ENCODE results near the gene ELANE. TPM values are rescaled to one million over a fixed set of nuclear protein-coding genes. Genes with fewer than 3 reads are reported as not detected.

The ELANE gene
- total RNA-seq = 0.12 and 0.26 TPM in 2 replicates

GRCh38 chr19:852136-853013 lies at the start of gene ELANE:
TSS of gene ELANE (plus strand) at chr19:852303. CDS start at chr19:852329, 26 bp downstream.

GRCh38 chr19:821825-822503 lies 30.1 kb upstream of the ELANE start, which contains the start of gene PLPPR3:
TSS of gene PLPPR3 (minus strand) at chr19:821955. CDS start at chr19:821559, 396 bp downstream.

GRCh38 chr19:827710-828321 lies 24.3 kb upstream of the ELANE start, which contains the start of gene AZU1:
TSS of gene AZU1 (plus strand) at chr19:827837. CDS start at chr19:827847, 10 bp downstream.

GRCh38 chr19:840519-841206 lies 11.4 kb upstream of the ELANE start, which contains the start of gene PRTN3:
TSS of gene PRTN3 (plus strand) at chr19:840999. CDS start at chr19:841009, 10 bp downstream.

GRCh38 chr19:858868-859843 lies 7.1 kb downstream of the ELANE start, which contains the start of gene CFD:
TSS of gene CFD (plus strand) at chr19:859664. CDS start at chr19:859690, 26 bp downstream.

GRCh38 chr19:892894-893689 lies 41.0 kb downstream of the ELANE start, which contains the start of the genes MED16 and RNU6-9:
TSS of gene MED16 (minus strand) at chr19:893187. CDS start at chr19:891131, 2,056 bp downstream.
TSS of gene RNU6-9 (plus strand) at chr19:893484.

Other genes with a start within 250 kb of the ELANE start
- gene POLRMT, start 218.8 kb upstream of the ELANE start, total RNA-seq = 15.5 and 18.5 TPM in 2 replicates
- 0.06 and 0.26 TPM in 2 replicates for gene FGF22, start 212.4 kb upstream of the ELANE start, total RNA-seq
- 10.1 and 16.8 TPM in 2 replicates for gene RNF126, start 189.1 kb upstream of the ELANE start, total RNA-seq
- 16.1 and 18.4 TPM in 2 replicates for gene FSTL3, start 175.9 kb upstream of the ELANE start, total RNA-seq
- not detected in 2 replicates for gene PRSS57, start 156.9 kb upstream of the ELANE start, total RNA-seq
- 2.1 and 5.8 TPM in 2 replicates for gene PALM, start 143.4 kb upstream of the ELANE start, total RNA-seq
- under 0.01 TPM in 1 of 2 replicates, not detected in the other for gene MISP, start 101.2 kb upstream of the ELANE start, total RNA-seq
- 71.4 and 77.9 TPM in 2 replicates for gene PTBP1, start 54.9 kb upstream of the ELANE start, total RNA-seq
- gene PLPPR3, start 30.3 kb upstream of the ELANE start, total RNA-seq = not detected in 2 replicates
- gene AZU1, start 24.5 kb upstream of the ELANE start, total RNA-seq = not detected in 2 replicates
- gene PRTN3, start 11.3 kb upstream of the ELANE start, total RNA-seq = not detected in 2 replicates
- gene CFD, start 7.4 kb downstream of the ELANE start, total RNA-seq = 0.19 and 0.79 TPM in 2 replicates
- gene MED16, start 40.9 kb downstream of the ELANE start, total RNA-seq = 20.1 and 23.5 TPM in 2 replicates
- gene RNU6-9, start 41.2 kb downstream of the ELANE start, total RNA-seq = not detected in 2 replicates
- 15.2 and 17.6 TPM in 2 replicates for gene R3HDM4, start 60.9 kb downstream of the ELANE start, total RNA-seq
- not detected in 2 replicates for gene KISS1R, start 65.0 kb downstream of the ELANE start, total RNA-seq
- 6.0 and 6.1 TPM in 2 replicates for gene ARID3A, start 73.7 kb downstream of the ELANE start, total RNA-seq
- 36.9 and 49.3 TPM in 2 replicates for gene WDR18, start 132.0 kb downstream of the ELANE start, total RNA-seq
- gene GRIN3B, start 148.1 kb downstream of the ELANE start, total RNA-seq = 0.06 TPM in 1 of 2 replicates, not detected in the other
- 41.5 and 49.9 TPM in 2 replicates for gene TMEM259, start 168.8 kb downstream of the ELANE start, total RNA-seq
- gene RNU6-2, start 169.2 kb downstream of the ELANE start, total RNA-seq = not detected in 2 replicates
- 64.7 and 87.6 TPM in 2 replicates for gene CNN2, start 174.3 kb downstream of the ELANE start, total RNA-seq
- 3.7 and 4.2 TPM in 2 replicates for gene ABCA7, start 187.8 kb downstream of the ELANE start, total RNA-seq
- gene ARHGAP45, start 214.9 kb downstream of the ELANE start, total RNA-seq = 1.5 TPM in 2 replicates
- 88.9 and 116 TPM in 2 replicates for gene POLR2E, start 243.1 kb downstream of the ELANE start, total RNA-seq